Left ventricle myocardium superior (tissue), 1 donor: ENCODE measurements around the gene LYPD5. TPM values are rescaled to one million over a fixed set of nuclear protein-coding genes. Genes with fewer than 3 reads are reported as not detected.
A peak's percentile ranks its signal among the peaks of the same experiment; 100 is the strongest.
"Not testable (repeated sequence)": the region's sequence is repeated elsewhere in the genome, so short reads cannot be mapped to it uniquely, and the experiment has no call there.

Source experiments
- ATAC-seq: fragments of 200-7000 bp; cut with Tn5 transposase; one replicate; pipeline ENCODE4 v1.9.1; 2020; ENCODE audit warnings: mild to moderate bottlenecking, moderate library complexity
- DNase-seq: peaks from one replicate; pipeline ENCODE4 v3.0.0-alpha.2; 2020
- intact Hi-C: fragments of 100-400 bp; cut with micrococcal nuclease; formaldehyde crosslinking; loops from one replicate; pipeline ENCODE4 v1.11.0; 2022
- total RNA-seq: library from RNA; stranded (reverse); fragmentation: NEBNext Ultra II Directional; extraction: Animal tissue kit (Norgen Biotek cat#: 25700); gene quantifications from one replicate; pipeline ENCODE4 v1.2.1, GENCODE V29; 2021
- donor health status: DM: no; HTN: yes; CAD: no; lungs with severe emphysema.

LYPD5 gene
- total RNA-seq, 1 donor from 2014 or later = 0.89 TPM

GRCh38 chr19:43780706-43781525 lies 21.3 kb downstream of the LYPD5 start, which contains the start of gene KCNN4:
Gene KCNN4, minus strand, starts transcription at chr19:43780973. Its CDS starts 112 bp downstream, at chr19:43780861.
- intact Hi-C loops = no loop called here
- DNase-seq = no peak
- ATAC-seq = no peak

DNA sequence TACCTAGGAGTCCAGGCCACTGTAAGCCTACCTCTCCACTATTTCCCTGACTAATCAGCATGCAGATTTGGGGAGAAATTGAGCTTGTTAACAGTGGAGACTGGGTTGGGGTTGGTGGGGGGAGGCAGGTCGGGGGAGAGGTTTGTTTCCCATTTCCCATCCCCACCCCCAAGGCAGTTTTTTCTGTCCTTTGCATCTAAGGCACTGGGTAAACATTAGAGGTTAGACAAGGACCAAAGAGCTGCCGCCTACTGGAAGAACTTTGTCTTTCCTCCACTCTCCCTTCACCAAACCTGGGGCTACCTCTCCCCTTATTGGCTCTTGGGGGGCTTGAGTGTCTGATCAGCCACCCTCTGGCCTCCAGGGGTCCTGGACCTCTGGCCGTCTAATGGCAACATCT lies 22.4 kb downstream of the LYPD5 start:
- DNase-seq (no peak), ATAC-seq (no peak)
- intact Hi-C loops = no loop called here

- ATAC-seq (peak; percentile 31), DNase-seq (peak; percentile 53)
- intact Hi-C loops = no loop called here
Observed at GRCh38 chr19:43779147-43779819, 23.0 kb downstream of the LYPD5 start.

GRCh38 chr19:43778651-43779050 lies 23.6 kb downstream of the LYPD5 start:
- ATAC-seq (no peak), DNase-seq (no peak)
- intact Hi-C loops = no loop called here

GRCh38 chr19:43777163-43777695 lies 25.0 kb downstream of the LYPD5 start:
- no peak for DNase-seq
- ATAC-seq = no peak
- intact Hi-C loops = no loop called here

DNA sequence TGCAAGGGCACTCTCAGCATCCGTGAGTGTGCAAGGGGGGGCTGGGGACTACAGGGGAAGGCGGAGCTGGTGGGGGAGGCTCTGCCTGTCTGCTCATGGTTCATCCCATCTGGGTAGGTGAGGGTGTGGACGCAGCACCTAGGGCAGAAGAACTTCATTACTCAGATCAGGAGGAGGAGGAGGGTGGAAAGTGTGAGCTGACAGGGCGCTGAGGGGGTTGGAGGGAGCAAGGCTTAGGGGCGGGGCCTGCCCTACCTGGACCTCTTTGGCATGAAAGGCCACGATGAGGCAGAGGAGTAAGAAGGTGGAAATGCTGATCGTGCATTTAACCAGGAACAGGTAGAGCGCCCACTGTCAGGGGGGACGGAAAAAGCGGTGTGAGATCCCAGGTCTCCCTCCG lies 26.0 kb downstream of the LYPD5 start:
- intact Hi-C loops = no loop called here
- no peak for DNase-seq
- ATAC-seq = no peak

DNA sequence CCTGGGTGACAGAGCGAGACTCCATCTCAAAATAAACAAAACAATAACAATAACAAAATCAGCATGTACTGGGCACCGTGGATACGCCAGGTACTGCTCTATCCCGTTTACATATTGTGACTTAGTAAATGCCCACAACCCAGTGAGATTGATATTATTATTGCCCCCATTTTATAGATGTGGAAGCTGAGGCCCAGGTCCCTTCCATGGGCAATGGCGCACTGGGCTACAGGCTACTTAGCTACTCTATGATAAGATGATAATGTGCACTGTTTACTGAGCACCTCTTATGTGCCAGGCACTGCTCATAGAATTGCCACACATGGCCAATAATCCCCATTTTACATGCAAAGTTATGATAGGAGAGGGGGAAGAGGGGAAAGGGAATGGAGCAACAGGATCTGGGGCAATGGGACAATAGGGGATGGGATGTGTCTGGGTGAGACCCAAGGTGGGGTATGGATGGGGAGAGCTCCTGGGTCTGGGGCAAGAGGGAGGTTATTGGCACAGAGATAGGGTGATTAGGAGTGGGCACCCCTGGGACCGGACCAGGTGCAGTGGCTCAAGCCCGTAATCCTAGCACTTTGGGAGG lies 26.9 kb downstream of the LYPD5 start:
- ATAC-seq = no peak
- intact Hi-C loops = no loop called here

DNA sequence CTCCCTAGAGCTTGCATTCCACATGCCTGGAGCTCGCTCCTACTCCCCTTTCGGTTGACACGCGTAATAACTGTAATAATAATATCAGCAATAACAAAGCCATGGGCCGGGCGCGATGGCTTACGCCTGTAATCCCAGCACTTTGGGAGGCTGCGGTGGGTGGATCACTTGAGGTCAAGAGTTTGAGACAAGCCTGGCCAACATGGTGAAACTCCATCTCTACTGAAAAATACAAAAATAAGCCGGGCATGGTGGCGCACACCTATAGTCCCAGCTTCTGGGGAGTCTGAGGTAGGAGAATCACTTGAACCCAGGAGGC lies 27.3 kb downstream of the LYPD5 start:
- ATAC-seq, intact Hi-C loops, DNase-seq: not testable (repeated sequence)

More for the DNA sequence above, 26.9 kb downstream of the LYPD5 start:
- DNase-seq = no peak

- ATAC-seq = peak; percentile 90
- intact Hi-C loops = no loop called here
- DNase-seq = peak; percentile 79
Observed at GRCh38 chr19:43774103-43774939, 27.9 kb downstream of the LYPD5 start.

GRCh38 chr19:43773725-43774102 lies 28.5 kb downstream of the LYPD5 start:
- ATAC-seq (no peak), DNase-seq (no peak)
- intact Hi-C loops = no loop called here

DNA sequence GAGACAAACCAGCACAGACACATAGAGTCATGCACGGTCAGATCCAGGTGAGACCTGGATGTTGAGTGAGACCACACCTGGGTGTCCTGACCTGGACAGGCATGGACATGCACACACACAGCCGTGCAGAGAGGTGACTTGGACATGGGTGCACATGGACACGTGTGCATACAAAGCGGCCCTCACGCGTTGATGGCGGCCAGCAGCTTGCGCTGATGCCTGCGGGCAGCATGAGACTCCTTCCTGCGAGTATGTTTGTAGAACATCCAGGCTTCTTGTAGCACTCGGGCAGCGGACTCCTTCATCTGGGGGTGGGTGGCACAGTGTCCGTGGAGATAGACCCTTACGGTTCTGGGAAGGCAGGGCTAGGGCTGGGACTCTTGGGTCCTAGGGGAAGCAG lies 33.0 kb downstream of the LYPD5 start:
- no peak for ATAC-seq
- intact Hi-C loops = no loop called here
- no peak for DNase-seq

DNA sequence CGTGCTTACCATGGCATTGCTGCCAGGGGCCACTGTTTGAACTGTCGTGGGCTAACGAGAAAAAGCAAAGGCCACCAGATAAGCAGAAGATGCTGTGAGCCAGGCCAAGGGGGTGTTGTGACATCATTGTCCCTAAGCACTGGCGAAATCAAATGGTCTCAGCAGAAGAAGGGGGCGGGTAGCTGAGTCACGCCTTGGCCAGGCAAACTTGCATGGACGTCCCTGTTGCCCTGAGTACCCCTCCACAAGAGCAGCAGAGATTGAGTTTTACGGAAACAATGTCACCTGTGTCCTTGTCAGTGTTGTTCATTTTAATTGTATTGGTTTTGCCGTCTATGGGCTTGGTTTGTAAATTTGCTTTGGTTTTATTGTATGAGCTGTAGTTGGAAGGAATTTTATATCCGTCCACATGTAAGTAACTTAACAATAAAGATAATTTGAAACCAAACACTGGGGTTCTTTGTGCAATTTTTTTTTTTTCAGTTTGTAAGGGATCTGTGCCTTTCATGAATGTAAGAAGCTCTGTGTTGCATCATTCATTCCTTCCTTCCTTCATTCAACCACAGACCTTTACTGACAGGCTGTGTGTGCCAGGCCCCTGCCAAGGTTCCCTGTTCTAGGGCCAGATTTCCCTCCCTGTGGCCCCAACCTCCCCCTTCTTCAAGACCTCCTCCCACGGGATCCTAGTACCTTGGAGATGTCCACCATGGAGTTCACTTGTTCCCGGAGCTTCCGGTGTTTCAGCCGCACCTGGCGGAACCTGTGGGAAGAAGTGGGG lies 33.8 kb downstream of the LYPD5 start:
- DNase-seq = peak; percentile 61
- peak; percentile 44 for ATAC-seq
- intact Hi-C loops = no loop called here

GRCh38 chr19:43767818-43768217 lies 34.4 kb downstream of the LYPD5 start:
- no peak for ATAC-seq
- no peak for DNase-seq
- intact Hi-C loops = no loop called here

DNA sequence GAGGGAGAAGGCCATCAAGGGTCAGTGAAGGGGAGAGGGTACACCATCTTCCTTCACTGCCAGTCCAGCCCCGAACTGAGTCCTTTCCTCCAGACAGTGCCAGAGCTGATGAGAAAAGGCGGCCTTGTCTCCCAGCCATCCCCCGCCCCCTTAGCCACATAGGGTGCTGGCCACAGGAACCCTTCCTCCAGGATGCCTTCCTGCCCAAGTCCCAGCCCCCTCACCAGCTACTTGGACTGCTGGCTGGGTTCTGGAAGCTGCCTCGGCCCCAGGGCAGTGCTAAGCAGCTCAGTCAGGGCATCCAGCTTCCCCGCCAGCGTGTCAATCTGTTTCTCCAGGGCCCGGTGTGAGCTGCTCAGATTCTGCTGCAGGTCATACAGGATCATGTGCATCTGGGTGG lies 34.9 kb downstream of the LYPD5 start:
- no peak for DNase-seq
- no peak for ATAC-seq
- intact Hi-C loops = no loop called here

GRCh38 chr19:43766755-43767043 lies 35.5 kb downstream of the LYPD5 start:
- DNase-seq (no peak), ATAC-seq (no peak)
- intact Hi-C loops = no loop called here

- DNase-seq (peak; percentile 56), ATAC-seq (peak; percentile 61)
- intact Hi-C loops = no loop called here
Observed at GRCh38 chr19:43765109-43765876, 37.0 kb downstream of the LYPD5 start.

DNA sequence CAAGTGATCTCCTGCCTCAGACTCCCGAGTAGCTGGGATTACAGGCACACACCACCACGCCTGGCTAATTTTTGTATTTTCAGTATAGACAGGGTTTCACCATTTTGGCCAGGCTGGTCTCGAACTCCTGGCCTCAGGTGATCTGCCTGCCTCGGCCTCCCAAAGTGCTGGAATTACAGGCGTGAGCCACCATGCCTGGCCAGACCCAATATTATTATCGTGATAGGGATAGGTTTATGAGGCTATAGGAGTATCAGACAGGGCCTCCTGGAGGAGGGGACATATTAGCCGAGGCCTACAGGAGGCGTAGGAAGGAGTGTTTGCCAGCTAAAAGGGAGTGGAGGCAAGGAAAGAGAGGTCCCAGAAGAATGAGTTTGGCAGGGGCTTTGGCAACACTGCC lies 37.6 kb downstream of the LYPD5 start:
- intact Hi-C loops, DNase-seq: not testable (repeated sequence)
- ATAC-seq = peak; percentile 18

- intact Hi-C loops = no loop called here
- DNase-seq (no peak), ATAC-seq (no peak)
Observed at GRCh38 chr19:43763473-43763939, 38.7 kb downstream of the LYPD5 start.
